ENCODE measurements around the gene LRWD1.

Gene LRWD1

GRCh38 chr7:102464577-102465280, at the start of gene LRWD1, which contains the start of gene ALKBH4:
Gene LRWD1, plus strand, starts transcription at chr7:102464984. Its CDS starts 97 bp downstream, at chr7:102465081.
Gene ALKBH4, minus strand, starts transcription at chr7:102464863. Its CDS starts 27 bp downstream, at chr7:102464836.
- peak; percentile 94 for DNase-seq

- DNase-seq: no peak
Measured at GRCh38 chr7:102415685-102416225, 49.0 kb upstream of the LRWD1 start.

GRCh38 chr7:102416406-102416805, 48.4 kb upstream of the LRWD1 start:
- no peak for DNase-seq

DNA sequence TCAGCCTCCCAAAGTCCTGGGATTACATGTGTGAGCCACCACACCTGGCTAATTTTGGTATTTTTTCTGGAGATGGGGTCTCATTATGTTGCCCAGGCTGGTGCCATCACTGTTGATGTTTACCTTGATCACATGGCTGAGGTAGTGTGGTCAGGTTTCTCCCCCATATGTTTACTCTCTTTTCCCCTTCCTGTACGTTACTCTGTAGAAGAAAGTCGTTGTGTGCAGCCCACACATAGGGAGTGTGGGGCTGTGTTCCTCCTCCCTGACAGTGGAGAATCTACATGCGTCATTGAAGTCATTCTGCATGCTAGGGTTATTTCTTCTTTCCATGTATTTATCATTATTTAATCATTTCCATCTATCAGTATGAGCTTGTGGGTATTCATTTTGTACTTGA, 47.7 kb upstream of the LRWD1 start:
- DNase-seq: no peak

- no peak for DNase-seq
Measured at GRCh38 chr7:102418592-102418991, 46.2 kb upstream of the LRWD1 start.

- DNase-seq: no peak
Measured at GRCh38 chr7:102421706-102422240, 43.0 kb upstream of the LRWD1 start.

DNA sequence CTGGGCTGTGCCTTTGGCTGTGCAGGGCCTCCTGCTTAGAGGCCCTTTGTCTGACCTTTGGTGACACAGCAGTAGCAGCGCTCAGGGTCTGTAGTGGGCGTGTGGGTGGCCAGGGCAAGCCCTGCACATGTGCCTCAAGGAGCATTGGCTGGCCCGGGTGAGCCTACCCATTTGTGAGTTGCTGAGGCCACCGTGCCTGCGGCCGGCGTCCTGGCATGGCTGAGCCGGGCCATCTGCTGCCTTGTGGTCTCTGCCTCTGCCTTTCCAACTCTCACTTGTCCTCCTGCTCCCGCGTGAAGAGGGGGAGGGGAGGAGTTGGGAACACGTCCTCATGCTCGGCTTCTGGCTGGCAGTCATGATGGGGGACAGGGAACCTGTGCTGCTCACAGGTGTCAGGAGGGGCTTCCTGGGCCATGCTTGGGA, 40.6 kb upstream of the LRWD1 start:
- peak; percentile 40 for DNase-seq

DNA sequence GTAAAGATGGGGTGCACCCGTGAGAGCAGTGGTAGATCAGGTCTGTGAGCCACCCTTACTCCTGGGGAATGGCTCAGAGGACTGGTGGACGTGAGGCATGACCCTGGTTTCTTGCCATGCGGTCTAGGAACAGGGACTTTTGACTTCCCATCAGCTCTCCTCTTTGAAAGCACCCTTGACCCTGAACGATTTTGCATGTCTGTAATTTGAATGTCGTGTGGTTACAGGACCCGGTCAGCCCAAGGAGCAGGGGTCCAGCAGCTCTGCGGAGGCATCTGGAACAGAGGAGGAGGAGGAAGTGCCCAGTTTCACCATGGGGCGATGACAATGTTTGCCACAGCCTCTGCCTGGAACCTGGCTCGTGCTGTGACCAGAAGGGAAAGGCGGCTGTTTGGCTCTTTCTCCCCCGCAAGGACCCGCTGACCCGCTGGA, 40.0 kb upstream of the LRWD1 start:
- no peak for DNase-seq

DNA sequence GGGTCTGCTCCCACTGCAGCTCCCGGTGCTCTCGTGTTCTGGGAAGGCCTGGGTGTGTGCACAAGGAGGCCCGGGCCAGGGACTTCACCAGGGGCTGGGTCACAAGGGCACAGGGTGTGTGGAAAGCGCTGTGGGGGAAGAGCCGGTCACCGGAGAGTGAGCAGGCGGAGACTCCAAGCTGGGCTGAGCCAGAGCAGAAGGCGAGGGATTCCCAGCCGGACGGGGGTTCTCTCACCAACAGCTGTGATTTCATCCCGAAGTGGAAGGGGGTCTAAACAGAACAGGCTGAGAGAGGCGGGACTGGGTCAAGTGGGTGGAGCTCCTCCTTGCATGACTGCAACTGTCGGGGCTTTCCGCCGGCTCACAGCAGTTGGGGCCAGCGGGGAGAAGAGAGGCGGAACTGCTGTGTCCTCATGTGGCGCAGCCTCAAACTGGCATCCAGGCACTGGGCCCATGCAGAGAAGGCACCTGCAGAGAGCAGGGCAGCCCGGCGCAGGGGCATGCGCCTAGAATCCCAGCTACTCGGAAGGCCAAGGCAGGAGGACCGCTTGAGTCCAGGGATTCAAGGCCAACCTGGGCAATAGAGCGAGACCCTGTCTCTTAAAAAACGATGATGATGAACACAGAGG, 39.0 kb upstream of the LRWD1 start:
- peak; percentile 62 for DNase-seq

DNA sequence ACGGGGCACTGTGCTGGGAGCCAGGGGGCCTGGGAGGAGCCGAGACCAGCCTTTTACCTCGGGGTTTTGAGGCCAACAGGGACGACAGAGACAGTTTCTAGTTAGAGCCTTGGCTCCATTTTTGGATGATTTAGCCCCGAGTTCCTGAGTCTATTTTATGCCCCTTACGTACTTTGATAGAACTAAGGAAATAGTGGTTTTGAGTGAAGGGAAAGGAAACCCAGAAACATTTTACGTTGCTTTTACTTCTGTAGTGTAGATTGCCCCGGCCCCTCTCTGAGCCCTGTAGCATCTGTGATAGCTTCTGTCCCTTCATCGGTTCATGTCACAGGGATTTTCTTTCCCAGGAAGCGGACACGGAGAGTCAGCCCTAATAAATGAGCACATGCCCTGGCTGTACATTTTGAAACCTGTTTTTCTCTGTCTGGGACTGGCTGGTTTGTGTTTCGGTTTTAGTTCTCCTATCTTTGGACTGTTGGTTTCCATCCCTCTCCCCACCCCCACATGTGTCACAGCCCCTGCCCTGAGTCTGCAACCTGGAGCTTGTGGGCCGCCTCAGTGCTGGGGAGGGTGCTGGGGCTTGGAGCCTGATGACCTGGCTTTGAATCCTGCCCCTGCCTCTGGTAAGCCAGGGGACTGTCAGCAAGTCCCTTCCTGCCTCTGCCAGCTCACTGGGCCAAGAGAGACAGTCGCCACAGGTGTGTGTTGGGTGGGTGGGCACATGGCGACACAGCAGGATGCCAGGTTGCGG, 38.3 kb upstream of the LRWD1 start:
- DNase-seq: no peak

DNA sequence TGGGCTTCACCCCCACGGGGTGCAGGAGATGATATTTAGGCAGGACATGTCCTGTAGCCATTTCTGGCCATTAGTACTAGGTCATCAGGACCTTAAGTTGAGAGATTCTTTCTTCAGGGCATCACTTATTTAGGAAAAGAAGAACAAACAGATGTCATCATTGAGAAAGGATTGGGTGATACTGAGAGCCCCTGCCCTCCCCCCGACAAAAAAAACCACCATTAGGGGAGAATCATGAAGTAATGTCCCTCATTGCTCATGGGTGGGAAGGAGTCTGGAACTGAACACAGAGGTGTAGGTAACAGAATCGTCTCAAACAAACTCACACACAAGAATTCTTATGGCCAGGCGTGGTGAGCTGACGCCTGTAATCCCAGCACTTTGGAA, 37.8 kb upstream of the LRWD1 start:
- no peak for DNase-seq

- no peak for DNase-seq
Measured at GRCh38 chr7:102429141-102429899, 35.5 kb upstream of the LRWD1 start.

DNA sequence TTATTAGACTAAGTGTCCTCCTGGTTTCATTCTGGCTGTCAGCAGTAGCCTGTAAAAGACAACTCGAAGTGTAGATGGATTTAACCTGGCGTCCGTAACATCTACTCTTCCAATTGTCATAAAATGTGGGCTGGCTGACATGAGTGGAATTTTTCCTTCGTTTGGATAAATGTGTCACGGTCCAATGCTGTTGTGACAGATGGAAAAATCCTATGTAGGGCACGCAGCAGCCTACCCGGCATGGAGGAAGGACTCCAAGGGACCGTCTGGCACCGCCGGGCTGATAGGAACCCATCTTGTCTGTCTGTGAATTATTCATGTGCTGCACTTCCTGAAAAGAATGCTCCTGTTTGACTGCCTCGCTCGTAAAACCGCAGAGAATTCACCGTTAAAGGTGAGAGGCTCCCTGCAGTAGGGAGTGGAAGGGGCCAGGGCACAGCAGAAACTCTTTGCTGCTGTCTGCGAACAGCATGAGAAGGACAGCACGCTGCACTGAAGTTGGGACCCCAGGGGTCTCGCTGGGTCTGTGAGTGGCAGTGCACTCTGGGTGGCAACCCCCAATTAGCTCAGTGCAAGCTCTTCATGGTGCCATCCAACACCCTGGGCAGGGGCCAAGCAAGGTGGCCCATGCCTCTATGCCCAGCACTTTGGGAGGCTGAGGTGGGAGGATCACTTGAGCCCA, 33.0 kb upstream of the LRWD1 start:
- DNase-seq: no peak

DNA sequence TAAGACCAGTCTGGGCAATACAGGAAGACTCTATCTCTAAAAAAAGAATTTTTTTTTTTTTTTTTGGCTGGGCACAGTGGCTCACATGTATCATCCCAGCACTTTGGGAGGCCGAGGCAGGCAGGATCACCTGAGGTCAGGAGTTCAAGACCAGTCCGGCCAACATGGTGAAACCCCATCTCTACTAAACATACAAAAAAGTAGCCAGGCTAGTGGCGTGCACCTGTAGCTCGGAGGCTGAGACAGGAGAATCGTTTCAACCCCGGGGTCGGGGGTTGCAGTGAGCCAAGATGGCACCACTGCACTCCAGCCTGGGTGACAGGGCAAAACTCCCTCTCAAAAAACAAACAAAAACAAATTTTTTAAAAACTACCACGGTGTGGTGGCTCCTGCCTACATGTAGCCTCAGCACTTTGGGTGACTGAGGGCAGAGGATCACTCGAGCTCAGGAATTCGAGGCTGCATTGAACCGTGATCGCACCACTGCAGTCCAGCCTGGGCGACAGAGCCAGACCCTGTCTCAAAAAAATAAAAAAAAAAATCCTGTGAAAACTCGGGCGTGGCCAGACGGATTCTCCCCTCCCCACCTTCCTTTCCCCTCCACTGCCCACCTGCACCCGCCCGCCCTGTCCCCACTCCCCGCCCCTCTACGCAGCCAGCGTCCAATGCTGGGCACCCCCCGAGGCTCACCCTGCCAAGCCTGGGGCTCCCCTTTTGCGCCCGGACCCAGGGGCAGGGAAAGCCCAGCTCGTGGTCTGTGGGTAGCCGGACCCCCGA, 32.2 kb upstream of the LRWD1 start:
- DNase-seq: no peak

- DNase-seq: peak; percentile 90
Measured at GRCh38 chr7:102433219-102434038, 31.4 kb upstream of the LRWD1 start, which contains the start of gene ORAI2. Gene ORAI2, plus strand, starts transcription at chr7:102433575. Its CDS starts 5,382 bp downstream, at chr7:102438957.

- DNase-seq: peak; percentile 45
Measured at GRCh38 chr7:102434039-102434486, 30.7 kb upstream of the LRWD1 start.

DNA sequence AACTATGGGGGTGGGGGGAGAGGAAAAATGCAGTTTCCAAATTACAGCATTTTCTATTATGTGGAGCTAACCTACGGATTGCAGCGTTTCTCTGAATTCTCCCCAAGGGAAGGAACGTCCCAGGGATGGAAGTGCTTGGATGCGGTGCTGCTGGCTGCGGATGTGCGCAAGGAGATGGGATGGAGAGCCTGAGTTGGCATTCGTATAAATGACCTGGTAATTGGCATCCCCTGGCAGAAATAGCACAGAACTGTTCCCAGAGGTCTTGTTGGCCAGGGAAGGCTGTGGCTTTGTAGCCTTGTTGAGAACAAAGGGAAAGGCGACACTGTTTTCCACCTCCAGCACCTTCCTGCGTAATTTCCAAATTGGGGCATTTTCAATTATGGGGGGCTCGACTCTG, 28.7 kb upstream of the LRWD1 start:
- no peak for DNase-seq

DNA sequence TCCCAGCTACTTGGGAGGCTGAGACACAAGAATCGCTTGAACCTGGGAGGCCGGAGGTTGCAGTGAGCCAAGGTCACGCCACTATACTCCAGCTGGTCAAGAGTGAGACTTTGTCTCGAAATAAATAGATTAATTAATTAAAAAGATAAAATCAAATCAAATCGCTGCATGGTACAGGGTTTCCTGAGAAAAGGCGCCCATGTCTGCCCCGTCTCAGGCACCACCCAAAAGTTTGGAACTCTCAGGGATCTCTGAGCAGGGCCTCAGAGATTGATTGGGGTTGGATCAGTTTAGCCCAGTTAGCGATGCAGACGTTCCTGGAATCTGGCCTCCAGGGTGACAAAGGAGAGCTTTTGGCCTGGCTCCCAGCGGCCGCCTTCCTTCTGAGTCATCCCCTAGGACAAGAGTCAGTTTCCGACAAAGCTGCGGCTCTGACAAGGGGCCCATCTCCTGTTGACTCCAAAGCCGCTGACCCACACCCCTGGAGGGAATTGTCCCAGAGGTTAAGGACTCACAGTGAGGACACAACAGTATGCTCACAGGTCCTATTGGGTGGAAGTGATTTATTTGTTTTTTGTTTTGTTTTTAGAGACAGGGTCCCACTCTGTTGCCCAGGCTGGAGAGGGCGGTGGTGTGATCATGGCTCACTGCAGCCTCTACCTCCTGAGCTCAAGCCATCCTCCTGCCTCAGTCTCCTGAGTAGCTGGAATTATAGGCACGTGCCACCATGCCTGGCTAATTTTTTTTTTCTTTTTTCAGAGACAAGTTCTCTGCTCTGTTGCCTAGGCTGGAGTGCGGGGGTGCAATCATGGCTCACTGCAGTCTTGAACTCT, 24.6 kb upstream of the LRWD1 start:
- no peak for DNase-seq
